GM12878 (cell line): Measurements from ENCODE around the gene PLEKHJ1. TPM values are rescaled to one million over a fixed set of nuclear protein-coding genes. Genes with fewer than 3 reads are reported as not detected.

Experiments
- BCL11A ChIP-seq: IDR thresholded peaks from 2 replicates; pipeline ENCODE4 v1.6.1; 2011; ENCODE audit warnings: low read depth, low read length
- FOXM1 ChIP-seq: IDR thresholded peaks from 2 replicates; pipeline ENCODE4 v1.6.1; 2012; ENCODE audit warnings: low read depth, mild to moderate bottlenecking, inconsistent platforms, low read length, moderate library complexity
- HDAC6 ChIP-seq: fragments of 200-600 bp; sonication (generic); IDR thresholded peaks from one replicate; pipeline ENCODE4 v1.8.0; 2017; ENCODE audit warnings: antibody characterized with exemption; ENCODE audit not compliant: unreplicated experiment
- LARP7 ChIP-seq: fragments of 450-650 bp; IDR thresholded peaks from 2 replicates; pipeline ENCODE4 v1.6.1; 2017; ENCODE audit warnings: mild to moderate bottlenecking
- MEF2B ChIP-seq: fragments of 450-650 bp; IDR thresholded peaks from 2 replicates; pipeline ENCODE4 v1.6.1; 2018; ENCODE audit warnings: mild to moderate bottlenecking, moderate library complexity; ENCODE audit not compliant: partially characterized antibody, poor library complexity, severe bottlenecking
- MTA3 ChIP-seq: IDR thresholded peaks from 2 replicates; pipeline ENCODE4 v1.6.1; 2012; ENCODE audit warnings: low read length, inconsistent platforms, borderline replicate concordance
- NR2C1 ChIP-seq: fragments of 450-650 bp; IDR thresholded peaks from 2 replicates; pipeline ENCODE4 v1.6.1; 2017; ENCODE audit warnings: antibody characterized with exemption, mild to moderate bottlenecking, moderate library complexity
- PAX8 ChIP-seq: fragments of 450-650 bp; IDR thresholded peaks from 2 replicates; pipeline ENCODE4 v1.6.1; 2017; ENCODE audit warnings: mild to moderate bottlenecking, moderate library complexity
- RAD51 ChIP-seq: fragments of 450-650 bp; IDR thresholded peaks from 2 replicates; pipeline ENCODE4 v1.6.1; 2016; ENCODE audit warnings: moderate library complexity, mild to moderate bottlenecking, inconsistent platforms
- RCOR1 ChIP-seq: conservative IDR thresholded peaks from 2 replicates; pipeline ENCODE4 v1.6.1; 2012; ENCODE audit warnings: low read depth, low read length, improper control_type of control experiment
- SREBF2 ChIP-seq: IDR thresholded peaks from 2 replicates; pipeline ENCODE4 v1.6.1; 2012; ENCODE audit warnings: mild to moderate bottlenecking, low read length
- SRF ChIP-seq, 2 experiments: IDR thresholded peaks; 2 replicates each; pipeline ENCODE4 v1.6.1; 2011; ENCODE audit warnings: low read depth in 2 of 2, low read length in 2 of 2, mild to moderate bottlenecking in 1 of 2, moderate library complexity in 1 of 2
- TCF7 ChIP-seq: IDR thresholded peaks from 2 replicates; pipeline ENCODE4 v1.6.1; 2014; ENCODE audit warnings: antibody characterized with exemption, borderline replicate concordance
- ZZZ3 ChIP-seq: IDR thresholded peaks from 2 replicates; pipeline ENCODE4 v1.6.1; 2011; ENCODE audit warnings: low read depth; ENCODE audit not compliant: control insufficient read depth, insufficient read length
- polyA plus RNA-seq, 11 experiments: library from polyadenylated mRNA; depleted of rRNA in 4 of 11; unstranded in 6 of 11; stranded (reverse) in 5 of 11; fragments of >200 nt; fragmentation: Nextera tagmentation in 4 of 11; fragmentation: Illumina TruSeq in 1 of 11; extraction: Ambion mirVana in 4 of 11; extraction: Trizol in 1 of 11; gene quantifications; 1 replicate in 1 of 11; 2 replicates in 10 of 11; pipeline versions ENCODE4 v1.2.1 to v1.2.3, GENCODE V29; 2011 to 2016; ENCODE audit warnings: inconsistent platforms in 2 of 11, missing spikeins in 2 of 11, low read depth in 1 of 11
- total RNA-seq, 4 experiments: library from RNA; depleted of rRNA in 3 of 4; stranded (reverse); fragments of >200 nt in 3 of 4; fragmentation: Illumina TruSeq in 1 of 4; extraction: Trizol in 1 of 4; gene quantifications; 2 replicates each; pipeline versions ENCODE4 v1.2.1 to v1.2.3, GENCODE V29; 2013 to 2021
- TF ChIP-seq, protein P1 (sequence below): IDR thresholded peaks from 2 replicates; pipeline ENCODE4 v1.6.1; 2011; ENCODE audit warnings: borderline replicate concordance, low read depth, mild to moderate bottlenecking, moderate library complexity, low read length; ENCODE audit not compliant: insufficient read depth, poor library complexity, severe bottlenecking
- TF ChIP-seq, protein P2 (sequence below): IDR thresholded peaks from 2 replicates; pipeline ENCODE4 v1.6.1; 2011; ENCODE audit warnings: low read depth, low read length, improper control_type of control experiment, borderline replicate concordance
- TF ChIP-seq, protein P3 (sequence below): fragments of 450-650 bp; formaldehyde crosslinking; IDR thresholded peaks from 2 replicates; pipeline ENCODE4 v1.5.0; 2022; ENCODE audit warnings: mild to moderate bottlenecking, missing genetic modification characterization
- TF ChIP-seq, protein P4 (sequence below): IDR thresholded peaks from 2 replicates; pipeline ENCODE4 v1.6.1; 2012; ENCODE audit warnings: low read depth, low read length, improper control_type of control experiment

Gene PLEKHJ1
- total and polyA plus RNA-seq, 10 of the 15 experiments (the other 5 are each of a cell fraction or from before 2014, with no cell fraction given) = 1.3 to 133 (median 75.0) TPM

DNA sequence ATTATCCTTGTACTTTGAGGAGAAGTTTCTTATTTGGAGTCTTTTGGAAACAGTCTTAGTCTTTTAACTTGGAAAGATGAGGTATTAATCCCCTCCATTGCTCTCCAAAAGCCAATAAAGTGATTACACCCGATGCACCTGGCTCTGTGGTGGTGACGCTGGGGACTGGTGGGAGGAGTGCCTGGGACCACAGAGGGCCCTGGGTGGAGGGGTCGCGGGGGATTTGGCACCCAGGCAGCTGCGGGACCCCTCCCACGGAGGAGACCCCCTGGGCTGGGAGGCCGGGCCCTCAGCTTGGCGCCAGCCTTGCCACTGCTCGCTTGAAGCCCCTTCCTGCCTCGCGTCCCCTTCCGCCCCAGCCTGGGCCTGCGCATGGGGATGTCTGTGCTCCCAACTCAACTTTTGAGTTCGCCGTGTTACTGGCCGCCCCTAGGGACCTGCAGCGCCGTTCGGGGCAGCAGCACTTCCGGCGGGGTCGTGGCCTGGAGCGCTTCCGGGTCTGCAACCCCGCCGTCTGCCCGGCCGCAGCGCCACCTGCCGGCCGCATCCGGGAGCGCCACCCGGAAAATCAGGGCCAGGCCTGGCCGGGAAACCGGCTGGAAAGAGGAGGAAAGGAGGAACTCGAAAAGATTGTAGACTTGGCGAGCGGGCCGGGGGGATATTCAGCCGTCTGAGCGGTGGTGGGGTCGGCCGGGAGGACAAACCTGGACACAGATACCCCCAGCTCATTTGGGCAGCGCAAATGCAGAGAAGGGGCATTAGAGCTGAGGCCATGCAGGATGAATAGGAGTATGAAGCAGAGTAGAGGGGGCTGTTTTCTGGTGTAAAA lies 37.4 kb upstream of the PLEKHJ1 start (continued):
- TF ChIP-seq, protein P1, sequence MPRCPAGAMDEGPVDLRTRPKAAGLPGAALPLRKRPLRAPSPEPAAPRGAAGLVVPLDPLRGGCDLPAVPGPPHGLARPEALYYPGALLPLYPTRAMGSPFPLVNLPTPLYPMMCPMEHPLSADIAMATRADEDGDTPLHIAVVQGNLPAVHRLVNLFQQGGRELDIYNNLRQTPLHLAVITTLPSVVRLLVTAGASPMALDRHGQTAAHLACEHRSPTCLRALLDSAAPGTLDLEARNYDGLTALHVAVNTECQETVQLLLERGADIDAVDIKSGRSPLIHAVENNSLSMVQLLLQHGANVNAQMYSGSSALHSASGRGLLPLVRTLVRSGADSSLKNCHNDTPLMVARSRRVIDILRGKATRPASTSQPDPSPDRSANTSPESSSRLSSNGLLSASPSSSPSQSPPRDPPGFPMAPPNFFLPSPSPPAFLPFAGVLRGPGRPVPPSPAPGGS = no peak
- TF ChIP-seq FOXM1 (0 out of 2 replicates have a peak, but pooled peaks have one; percentile 27), LARP7 (peak; percentile 90), BCL11A (no peak), MEF2B (peak; percentile 97), HDAC6 (no peak), PAX8 (no peak), SRF (IDR thresholded peaks at IDR 0.05; ENCODE audit: low read depth in 2 of 2, low read length in 2 of 2) (no peak), SREBF2 (0 out of 2 replicates have a peak, but pooled peaks have one; percentile 31), RCOR1 (0 out of 2 replicates have a peak, but pooled peaks have one; percentile 65), ZZZ3 (no peak), MTA3 (peak; percentile 45; the same call in 1 of the 2 replicates), RAD51 (no peak), NR2C1 (peak; percentile 97), TCF7 (no peak)
- TF ChIP-seq, protein P2, sequence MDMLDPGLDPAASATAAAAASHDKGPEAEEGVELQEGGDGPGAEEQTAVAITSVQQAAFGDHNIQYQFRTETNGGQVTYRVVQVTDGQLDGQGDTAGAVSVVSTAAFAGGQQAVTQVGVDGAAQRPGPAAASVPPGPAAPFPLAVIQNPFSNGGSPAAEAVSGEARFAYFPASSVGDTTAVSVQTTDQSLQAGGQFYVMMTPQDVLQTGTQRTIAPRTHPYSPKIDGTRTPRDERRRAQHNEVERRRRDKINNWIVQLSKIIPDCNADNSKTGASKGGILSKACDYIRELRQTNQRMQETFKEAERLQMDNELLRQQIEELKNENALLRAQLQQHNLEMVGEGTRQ = no peak
- TF ChIP-seq, protein P3, sequence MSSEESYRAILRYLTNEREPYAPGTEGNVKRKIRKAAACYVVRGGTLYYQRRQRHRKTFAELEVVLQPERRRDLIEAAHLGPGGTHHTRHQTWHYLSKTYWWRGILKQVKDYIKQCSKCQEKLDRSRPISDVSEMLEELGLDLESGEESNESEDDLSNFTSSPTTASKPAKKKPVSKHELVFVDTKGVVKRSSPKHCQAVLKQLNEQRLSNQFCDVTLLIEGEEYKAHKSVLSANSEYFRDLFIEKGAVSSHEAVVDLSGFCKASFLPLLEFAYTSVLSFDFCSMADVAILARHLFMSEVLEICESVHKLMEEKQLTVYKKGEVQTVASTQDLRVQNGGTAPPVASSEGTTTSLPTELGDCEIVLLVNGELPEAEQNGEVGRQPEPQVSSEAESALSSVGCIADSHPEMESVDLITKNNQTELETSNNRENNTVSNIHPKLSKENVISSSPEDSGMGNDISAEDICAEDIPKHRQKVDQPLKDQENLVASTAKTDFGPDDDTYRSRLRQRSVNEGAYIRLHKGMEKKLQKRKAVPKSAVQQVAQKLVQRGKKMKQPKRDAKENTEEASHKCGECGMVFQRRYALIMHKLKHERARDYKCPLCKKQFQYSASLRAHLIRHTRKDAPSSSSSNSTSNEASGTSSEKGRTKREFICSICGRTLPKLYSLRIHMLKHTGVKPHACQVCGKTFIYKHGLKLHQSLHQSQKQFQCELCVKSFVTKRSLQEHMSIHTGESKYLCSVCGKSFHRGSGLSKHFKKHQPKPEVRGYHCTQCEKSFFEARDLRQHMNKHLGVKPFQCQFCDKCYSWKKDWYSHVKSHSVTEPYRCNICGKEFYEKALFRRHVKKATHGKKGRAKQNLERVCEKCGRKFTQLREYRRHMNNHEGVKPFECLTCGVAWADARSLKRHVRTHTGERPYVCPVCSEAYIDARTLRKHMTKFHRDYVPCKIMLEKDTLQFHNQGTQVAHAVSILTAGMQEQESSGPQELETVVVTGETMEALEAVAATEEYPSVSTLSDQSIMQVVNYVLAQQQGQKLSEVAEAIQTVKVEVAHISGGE (CRISPR knock-in tag) = peak; percentile 31; the same call in 1 of the 2 replicates
- TF ChIP-seq, protein P4, sequence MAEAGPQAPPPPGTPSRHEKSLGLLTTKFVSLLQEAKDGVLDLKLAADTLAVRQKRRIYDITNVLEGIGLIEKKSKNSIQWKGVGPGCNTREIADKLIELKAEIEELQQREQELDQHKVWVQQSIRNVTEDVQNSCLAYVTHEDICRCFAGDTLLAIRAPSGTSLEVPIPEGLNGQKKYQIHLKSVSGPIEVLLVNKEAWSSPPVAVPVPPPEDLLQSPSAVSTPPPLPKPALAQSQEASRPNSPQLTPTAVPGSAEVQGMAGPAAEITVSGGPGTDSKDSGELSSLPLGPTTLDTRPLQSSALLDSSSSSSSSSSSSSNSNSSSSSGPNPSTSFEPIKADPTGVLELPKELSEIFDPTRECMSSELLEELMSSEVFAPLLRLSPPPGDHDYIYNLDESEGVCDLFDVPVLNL = no peak
